Breast epithelium (tissue), 3 donors: Measurements from ENCODE around the gene NUP210.

Source experiments
- CTCF ChIP-seq, 3 donors: fragments of 450-650 bp; IDR thresholded peaks; one replicate each; pipeline ENCODE4 v1.5.1; 2016 to 2017; ENCODE audit warnings: antibody characterized with exemption in 3 of 3, mild to moderate bottlenecking in 3 of 3, moderate library complexity in 3 of 3
- POLR2A ChIP-seq: fragments of 450-650 bp; IDR thresholded peaks from one replicate; pipeline ENCODE4 v1.6.1; 2016; ENCODE audit warnings: antibody characterized with exemption, mild to moderate bottlenecking, moderate library complexity

- no peak for TF ChIP-seq CTCF (IDR thresholded peaks at IDR 0.05)
- no peak for TF ChIP-seq POLR2A
Measured at GRCh38 chr3:13290941-13291340, 129.2 kb downstream of the NUP210 start.
